SKM-1 (cell line): ENCODE results near the gene KRTAP4-12.
"Not testable (repeated sequence)": the region's sequence is repeated elsewhere in the genome, so short reads cannot be mapped to it uniquely, and the experiment has no call there.

Experiments used
- DNase-seq: peaks from one replicate; lab custom pipeline; 2025; ENCODE audit not compliant: unreplicated experiment; lab: John Stamatoyannopoulos, UW

The KRTAP4-12 gene

GRCh38 chr17:41126412-41126811 lies 2.4 kb upstream of the KRTAP4-12 start:
- DNase-seq, result no peak

DNA sequence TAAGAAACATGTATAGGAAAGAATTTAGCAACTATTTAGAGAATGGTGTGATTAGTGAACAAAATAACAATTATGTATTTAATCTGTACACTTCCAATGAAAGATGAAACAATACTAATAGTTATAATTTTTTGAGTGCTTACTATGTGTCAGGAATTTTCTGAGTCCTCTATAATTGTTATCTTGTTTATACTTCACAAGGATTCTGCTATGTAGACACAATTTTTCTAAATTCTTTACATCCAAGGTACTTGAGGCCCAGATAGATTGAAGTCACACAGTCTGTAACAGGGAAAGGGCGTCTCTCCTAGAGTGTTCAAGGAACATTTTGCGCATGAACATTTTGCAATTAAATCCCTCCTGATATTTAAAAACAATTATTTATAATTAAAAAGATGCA lies 1.1 kb upstream of the KRTAP4-12 start:
- DNase-seq, result no peak

GRCh38 chr17:41123292-41123990 lies 541 bp downstream of the KRTAP4-12 start:
- DNase-seq, result not testable (repeated sequence)

- no peak for DNase-seq
These were observed 2.2 kb downstream of the KRTAP4-12 start for GRCh38 chr17:41121742-41122141.

GRCh38 chr17:41119696-41120690 lies 4.0 kb downstream of the KRTAP4-12 start:
- not testable (repeated sequence) for DNase-seq

DNA sequence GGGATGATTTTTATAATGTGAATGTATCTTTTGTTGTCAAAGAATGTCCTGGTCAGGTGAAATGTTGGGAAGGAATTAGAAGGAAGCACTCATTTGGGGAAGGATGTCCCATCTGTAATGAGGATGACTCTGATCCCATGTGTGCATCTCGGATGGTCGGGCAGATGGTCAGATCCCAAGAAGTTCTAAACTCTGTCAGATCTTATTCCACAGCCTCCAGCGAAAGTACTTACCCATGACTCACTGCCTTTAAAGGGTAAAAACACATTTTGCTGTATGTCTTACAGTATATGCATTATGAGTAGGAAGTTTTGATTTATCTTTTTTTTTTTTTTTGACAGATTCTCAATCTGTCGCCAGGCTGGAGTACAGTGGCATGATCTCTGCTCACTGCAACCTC lies 5.3 kb downstream of the KRTAP4-12 start:
- no peak for DNase-seq

- not testable (repeated sequence) for DNase-seq
These were observed 6.1 kb downstream of the KRTAP4-12 start, which contains the start of gene KRTAP4-11 for GRCh38 chr17:41117846-41118386. Gene KRTAP4-11, minus strand, starts transcription at chr17:41118373. Its CDS starts 58 bp downstream, at chr17:41118315.

DNA sequence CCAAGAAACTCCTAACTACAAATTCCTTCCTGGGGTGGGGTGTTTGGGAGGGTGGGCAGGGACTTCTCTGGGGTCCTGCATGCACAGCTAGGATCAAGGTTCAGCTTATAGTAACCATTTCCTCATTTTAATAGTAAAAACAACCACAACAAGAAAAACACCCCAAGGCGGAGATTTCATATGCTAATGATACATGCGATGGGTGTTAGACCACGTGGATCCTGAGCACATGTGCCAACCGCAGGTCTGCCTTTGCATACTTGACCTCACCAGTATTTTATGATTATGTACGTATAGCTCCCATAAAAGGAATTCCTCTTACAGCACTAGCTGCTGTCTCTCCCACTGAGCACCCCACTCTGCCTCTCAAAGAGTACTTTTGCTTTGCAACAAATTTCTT lies 7.7 kb downstream of the KRTAP4-12 start:
- no peak for DNase-seq

GRCh38 chr17:41111151-41111885 lies 12.7 kb downstream of the KRTAP4-12 start:
- no peak for DNase-seq

GRCh38 chr17:41108728-41109386 lies 15.1 kb downstream of the KRTAP4-12 start:
- not testable (repeated sequence) for DNase-seq

- no peak for DNase-seq
These were observed 16.0 kb downstream of the KRTAP4-12 start for GRCh38 chr17:41107941-41108450.

- not testable (repeated sequence) for DNase-seq
These were observed 18.6 kb downstream of the KRTAP4-12 start, which contains the start of gene KRTAP4-9 for GRCh38 chr17:41105347-41105746. Gene KRTAP4-9, plus strand, starts transcription at chr17:41105389. Its CDS starts 0 bp downstream, at chr17:41105389.

DNA sequence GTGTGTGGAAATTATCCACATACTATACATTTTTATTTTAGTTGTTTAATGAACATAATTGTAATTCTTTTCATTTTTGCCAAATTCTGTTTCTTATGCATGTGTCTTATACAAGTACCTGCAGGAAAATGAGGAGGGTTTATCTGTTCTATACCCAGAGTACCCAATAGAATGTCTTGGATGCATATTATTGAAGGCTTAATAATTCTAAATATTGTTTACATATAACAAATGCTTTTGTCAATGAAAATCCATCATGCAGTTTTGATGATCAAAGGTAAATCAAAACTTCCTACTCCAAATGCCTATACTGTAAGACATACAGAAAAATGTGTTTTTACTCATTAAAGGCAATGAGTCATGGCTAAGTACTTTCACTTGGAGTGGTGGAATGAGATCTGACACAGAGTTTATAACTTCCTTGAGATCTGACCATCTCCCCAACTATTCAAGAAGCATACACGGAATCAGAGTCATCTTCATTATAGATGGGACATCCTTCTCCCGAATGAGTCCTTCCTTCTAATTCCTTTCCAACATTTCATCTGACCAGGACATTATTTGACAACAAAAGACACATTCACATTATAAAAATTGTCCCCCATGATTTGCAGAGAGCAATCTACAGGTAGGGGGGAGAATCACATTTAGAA lies 19.5 kb downstream of the KRTAP4-12 start:
- not testable (repeated sequence) for DNase-seq

DNA sequence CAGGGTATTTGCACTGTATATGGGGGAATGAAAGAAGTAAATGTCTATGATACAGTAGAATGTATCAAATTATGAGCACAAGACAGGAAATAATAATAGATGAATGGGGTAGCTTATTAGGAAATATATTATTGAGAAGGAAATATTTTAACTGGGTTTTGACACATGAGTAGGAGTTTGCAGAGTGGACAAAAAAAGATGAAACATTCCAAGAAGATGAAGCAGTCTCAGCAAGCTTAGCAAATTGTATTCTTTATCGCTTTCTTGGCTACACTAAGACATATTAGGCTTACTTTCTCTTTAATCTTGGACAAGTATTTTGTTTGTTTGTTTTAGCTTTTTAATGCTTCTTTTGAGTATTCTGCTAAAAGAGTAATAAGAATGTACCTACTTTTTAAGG lies 20.1 kb downstream of the KRTAP4-12 start:
- DNase-seq, result no peak

DNA sequence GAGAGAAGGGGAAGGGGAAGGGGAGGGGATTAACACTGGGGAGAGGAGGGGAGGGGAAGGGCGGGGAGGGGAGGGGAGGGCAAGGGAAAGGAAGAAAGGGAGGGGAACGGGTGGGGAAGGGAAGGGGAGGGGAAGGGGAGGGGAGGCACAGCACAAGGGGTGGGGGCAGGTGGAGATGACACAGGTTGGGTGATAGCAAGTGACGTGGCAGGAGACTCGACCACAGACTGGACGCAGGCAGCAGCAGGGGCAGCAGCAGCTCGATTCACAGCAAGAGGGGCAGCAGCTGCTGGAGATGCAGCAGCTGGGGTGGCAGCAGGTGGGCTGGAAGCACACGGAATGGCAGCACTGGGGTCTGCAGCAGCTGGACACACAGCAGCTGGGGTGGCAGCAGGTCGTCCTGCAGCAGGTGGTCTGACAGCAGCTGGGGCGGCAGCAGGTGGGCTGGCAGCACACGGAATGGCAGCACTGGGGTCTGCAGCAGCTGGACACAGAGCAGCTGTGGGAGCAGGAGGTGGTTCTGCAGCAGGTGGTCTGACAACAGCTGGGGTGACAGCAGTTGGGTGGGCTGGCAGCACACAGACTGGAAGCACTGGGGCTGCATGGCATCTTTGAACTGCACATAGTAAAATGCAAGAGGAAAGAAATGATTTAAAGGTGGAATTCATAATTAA lies 22.3 kb downstream of the KRTAP4-12 start, which contains the start of gene KRTAP4-16:
KRTAP4-16 (minus strand) TSS at position 624 of the 674 bp plus-strand sequence; CDS start at position 624, 0 bp downstream.
- DNase-seq, result no peak

DNA sequence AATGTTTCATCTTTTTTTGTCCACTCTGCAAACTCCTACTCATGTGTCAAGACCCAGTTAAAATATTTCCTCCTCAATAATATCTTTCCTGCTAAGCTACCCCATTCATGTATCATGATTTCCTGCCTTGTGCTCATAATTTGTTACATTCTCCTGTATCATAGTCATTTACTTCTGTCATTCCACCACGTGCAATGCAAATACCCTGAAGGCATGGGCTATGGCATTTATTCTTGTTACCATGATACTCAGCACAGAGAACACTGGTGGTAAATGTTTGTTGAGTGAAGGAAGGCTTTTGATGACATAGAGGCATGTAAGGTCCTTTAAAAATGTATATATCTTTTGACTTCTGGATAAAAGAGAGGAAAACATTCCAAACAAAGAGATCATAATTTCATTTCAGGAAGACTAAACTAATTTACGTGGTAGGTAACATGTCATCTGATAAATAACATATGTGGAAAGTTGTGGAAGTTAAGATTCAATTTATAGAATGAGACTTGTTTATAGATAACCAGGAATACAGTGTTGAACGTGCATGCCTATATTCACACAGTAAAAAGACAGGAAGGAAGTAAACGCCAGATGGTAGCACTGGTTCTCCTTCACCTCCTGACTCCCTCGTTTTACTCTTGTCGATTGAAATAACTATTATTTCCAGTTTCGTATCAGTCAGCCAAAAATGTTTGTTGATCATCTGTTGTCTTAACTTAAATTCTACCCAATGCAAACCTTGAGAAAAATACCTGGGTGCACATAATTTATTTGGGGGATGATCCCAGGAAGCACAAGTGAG lies 24.1 kb downstream of the KRTAP4-12 start:
- not testable (repeated sequence) for DNase-seq

- no peak for DNase-seq
These were observed 25.5 kb downstream of the KRTAP4-12 start for GRCh38 chr17:41098481-41098880.

DNA sequence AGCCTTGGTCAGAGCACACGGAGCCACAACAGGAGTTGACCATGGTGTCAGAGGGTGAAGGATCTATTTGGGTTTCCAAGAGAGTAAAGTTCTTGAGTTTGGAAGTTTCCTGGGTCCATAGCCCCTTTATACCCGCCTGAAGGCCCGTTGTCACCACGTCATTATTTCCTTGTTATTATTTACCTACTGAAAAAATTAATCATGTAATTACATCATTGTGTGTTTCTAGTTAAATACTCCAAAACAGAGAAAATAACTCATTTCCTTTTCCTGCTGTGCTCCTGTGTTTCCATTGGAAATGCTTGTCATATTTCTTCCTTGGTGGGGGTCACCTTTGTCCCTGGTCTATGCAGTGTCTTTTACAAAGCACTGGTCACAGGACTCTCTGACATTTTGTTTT lies 25.9 kb downstream of the KRTAP4-12 start, which contains the start of gene KRTAP4-8:
KRTAP4-8 (minus strand) TSS at position 101 of the 400 bp plus-strand sequence; CDS start at position 43, 58 bp downstream.
- DNase-seq, result no peak
